ENCODE results near the gene BORCS8. TPM values are rescaled to one million over a fixed set of nuclear protein-coding genes. Genes with fewer than 3 reads are reported as not detected.

Gene BORCS8
- total and polyA plus RNA-seq, 2 of the 13 experiments (the other 11 are each of a cell fraction or from before 2014, with no cell fraction given): 9.6 to 13.3 TPM

DNA sequence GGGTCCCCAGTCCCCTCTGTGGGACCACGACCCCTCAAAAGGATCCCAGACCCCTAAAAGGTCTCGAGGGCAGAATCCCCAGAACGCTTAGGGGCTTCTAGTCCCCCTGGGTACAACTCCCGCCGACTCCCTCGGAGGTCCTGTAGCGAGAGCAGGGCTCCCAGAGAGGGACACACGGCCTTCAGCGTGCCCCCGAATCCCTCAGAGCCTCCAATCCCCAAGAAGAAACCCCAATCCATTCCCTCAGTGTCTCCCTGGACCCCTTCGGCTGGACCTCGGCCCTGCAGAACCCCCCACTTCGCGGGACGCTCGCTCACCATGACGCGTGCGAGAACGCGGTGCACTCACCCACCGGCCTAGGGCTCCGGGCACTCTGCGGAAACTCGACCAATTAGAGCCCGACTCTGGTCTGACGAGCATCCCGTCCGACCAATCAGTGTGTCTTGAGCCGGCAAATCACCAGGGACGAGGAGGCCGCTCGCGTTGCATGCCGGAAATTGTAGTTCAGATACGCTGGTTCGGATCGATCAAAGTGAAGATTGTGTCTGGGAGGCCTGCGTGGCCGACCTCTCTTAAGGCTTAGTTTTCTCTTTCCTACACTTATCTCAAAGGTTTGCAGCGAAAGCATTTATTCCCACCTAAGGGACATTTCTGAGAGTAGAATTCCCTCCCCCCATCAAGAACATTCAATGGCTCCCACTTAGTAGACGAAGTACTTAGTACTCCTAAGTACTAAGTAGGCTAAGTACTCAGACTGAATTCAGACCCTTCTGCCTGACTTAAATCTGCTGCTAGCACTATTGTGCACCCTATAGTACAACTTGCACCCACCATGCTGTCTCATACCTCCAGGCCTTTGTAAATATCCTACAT is 53.6 kb downstream of the BORCS8 start, which contains the start of gene TMEM161A (continued):
- TF ChIP-seq SUZ12 (IDR thresholded peaks at IDR 0.05; ENCODE audit: low read depth, low read length): peak; percentile 70
- 0 out of 2 replicates have a peak, but pooled peaks have one; percentile 54 for TF ChIP-seq GLI4 (CRISPR knock-in tag; IDR thresholded peaks at IDR 0.05; ENCODE audit: borderline replicate concordance)
- no peak for TF ChIP-seq ISL2 (CRISPR knock-in tag; IDR thresholded peaks at IDR 0.05)
- TF ChIP-seq, protein P1, sequence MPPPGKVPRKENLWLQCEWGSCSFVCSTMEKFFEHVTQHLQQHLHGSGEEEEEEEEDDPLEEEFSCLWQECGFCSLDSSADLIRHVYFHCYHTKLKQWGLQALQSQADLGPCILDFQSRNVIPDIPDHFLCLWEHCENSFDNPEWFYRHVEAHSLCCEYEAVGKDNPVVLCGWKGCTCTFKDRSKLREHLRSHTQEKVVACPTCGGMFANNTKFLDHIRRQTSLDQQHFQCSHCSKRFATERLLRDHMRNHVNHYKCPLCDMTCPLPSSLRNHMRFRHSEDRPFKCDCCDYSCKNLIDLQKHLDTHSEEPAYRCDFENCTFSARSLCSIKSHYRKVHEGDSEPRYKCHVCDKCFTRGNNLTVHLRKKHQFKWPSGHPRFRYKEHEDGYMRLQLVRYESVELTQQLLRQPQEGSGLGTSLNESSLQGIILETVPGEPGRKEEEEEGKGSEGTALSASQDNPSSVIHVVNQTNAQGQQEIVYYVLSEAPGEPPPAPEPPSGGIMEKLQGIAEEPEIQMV (CRISPR knock-in tag; IDR thresholded peaks at IDR 0.05; ENCODE audit: low read depth): 0 out of 2 replicates have a peak, but pooled peaks have one; percentile 80
- TF ChIP-seq SOX13 (IDR thresholded peaks at IDR 0.05): no peak
- no peak for TF ChIP-seq SOX13 (CRISPR knock-in tag; conservative IDR thresholded peaks at IDR 0.05 in 1 of 2, IDR thresholded peaks at IDR 0.05 in 1 of 2)
- TF ChIP-seq CREM (IDR thresholded peaks at IDR 0.05): peak; percentile 88
- TF ChIP-seq CREM (CRISPR knock-in tag; IDR thresholded peaks at IDR 0.05): no peak; the same call in 1 of the 2 replicates
- peak; percentile 72; the same call in 1 of the 2 replicates for TF ChIP-seq KMT2B (CRISPR knock-in tag; IDR thresholded peaks at IDR 0.05)
- no peak for TF ChIP-seq XRCC5 (optimal IDR thresholded peaks at IDR 0.05; ENCODE audit: low read length)
- peak; percentile 50; the same call in 1 of the 2 replicates for TF ChIP-seq DMAP1 (CRISPR knock-in tag; IDR thresholded peaks at IDR 0.05)
- TF ChIP-seq TARDBP (CRISPR knock-in tag; IDR thresholded peaks at IDR 0.05): peak; percentile 34; the same call in 1 of the 2 replicates
- TF ChIP-seq FOXK1 (CRISPR knock-in tag; IDR thresholded peaks at IDR 0.05; ENCODE audit: borderline replicate concordance, low read depth): no peak
- no peak for TF ChIP-seq SCMH1 (CRISPR knock-in tag; IDR thresholded peaks at IDR 0.05; ENCODE audit: borderline replicate concordance)
- TF ChIP-seq, protein P2, sequence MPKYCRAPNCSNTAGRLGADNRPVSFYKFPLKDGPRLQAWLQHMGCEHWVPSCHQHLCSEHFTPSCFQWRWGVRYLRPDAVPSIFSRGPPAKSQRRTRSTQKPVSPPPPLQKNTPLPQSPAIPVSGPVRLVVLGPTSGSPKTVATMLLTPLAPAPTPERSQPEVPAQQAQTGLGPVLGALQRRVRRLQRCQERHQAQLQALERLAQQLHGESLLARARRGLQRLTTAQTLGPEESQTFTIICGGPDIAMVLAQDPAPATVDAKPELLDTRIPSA (CRISPR knock-in tag; IDR thresholded peaks at IDR 0.05; ENCODE audit: borderline replicate concordance): no peak
- TF ChIP-seq CHD2 (IDR thresholded peaks at IDR 0.05; ENCODE audit: low read depth, low read length): peak; percentile 65; the same call in 1 of the 2 replicates
- no peak for TF ChIP-seq ZFP82 (CRISPR knock-in tag; IDR thresholded peaks at IDR 0.05; ENCODE audit: borderline replicate concordance)
- TF ChIP-seq POLR2A (IDR thresholded peaks at IDR 0.05; ENCODE audit: insufficient read depth in 1 of 2, low read depth in 2 of 2, low read length in 2 of 2): peak; percentile 75 to 91
- peak; percentile 79; the same call in 1 of the 3 replicates for TF ChIP-seq MXI1 (IDR thresholded peaks at IDR 0.05; ENCODE audit: borderline replicate concordance, low read depth, low read length)
- no peak for TF ChIP-seq EP300 (IDR thresholded peaks at IDR 0.05; ENCODE audit: low read depth in 2 of 2, low read length in 2 of 2)
- 0 out of 2 replicates have a peak, but pooled peaks have one; percentile 24 for TF ChIP-seq EP300 (CRISPR knock-in tag; IDR thresholded peaks at IDR 0.05; ENCODE audit: borderline replicate concordance)
- TF ChIP-seq MAFF (IDR thresholded peaks at IDR 0.05; ENCODE audit: low read depth, low read length): 0 out of 2 replicates have a peak, but pooled peaks have one; percentile 1
- TF ChIP-seq, protein P3, sequence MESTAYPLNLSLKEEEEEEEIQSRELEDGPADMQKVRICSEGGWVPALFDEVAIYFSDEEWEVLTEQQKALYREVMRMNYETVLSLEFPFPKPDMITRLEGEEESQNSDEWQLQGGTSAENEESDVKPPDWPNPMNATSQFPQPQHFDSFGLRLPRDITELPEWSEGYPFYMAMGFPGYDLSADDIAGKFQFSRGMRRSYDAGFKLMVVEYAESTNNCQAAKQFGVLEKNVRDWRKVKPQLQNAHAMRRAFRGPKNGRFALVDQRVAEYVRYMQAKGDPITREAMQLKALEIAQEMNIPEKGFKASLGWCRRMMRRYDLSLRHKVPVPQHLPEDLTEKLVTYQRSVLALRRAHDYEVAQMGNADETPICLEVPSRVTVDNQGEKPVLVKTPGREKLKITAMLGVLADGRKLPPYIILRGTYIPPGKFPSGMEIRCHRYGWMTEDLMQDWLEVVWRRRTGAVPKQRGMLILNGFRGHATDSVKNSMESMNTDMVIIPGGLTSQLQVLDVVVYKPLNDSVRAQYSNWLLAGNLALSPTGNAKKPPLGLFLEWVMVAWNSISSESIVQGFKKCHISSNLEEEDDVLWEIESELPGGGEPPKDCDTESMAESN (CRISPR knock-in tag; conservative IDR thresholded peaks at IDR 0.05): peak; percentile 83
- no peak for TF ChIP-seq STAT5B (CRISPR knock-in tag; IDR thresholded peaks at IDR 0.05)
- peak; percentile 72 for TF ChIP-seq KDM2A (CRISPR knock-in tag; IDR thresholded peaks at IDR 0.05; ENCODE audit: borderline replicate concordance, low read depth)
- TF ChIP-seq ATRX (CRISPR knock-in tag; IDR thresholded peaks at IDR 0.05; ENCODE audit: borderline replicate concordance): no peak
- TF ChIP-seq ATF7 (IDR thresholded peaks at IDR 0.05): no peak
- no peak for TF ChIP-seq ATF7 (CRISPR knock-in tag; IDR thresholded peaks at IDR 0.05)
